IMR-90 (cell line): ENCODE measurements around the gene GFER. TPM values are rescaled to one million over a fixed set of nuclear protein-coding genes. Genes with fewer than 3 reads are reported as not detected.

Source experiments
- ATAC-seq: fragments of 200-7000 bp; cut with Tn5 transposase; 2 replicates; pipeline ENCODE4 v1.9.1; 2020; ENCODE audit warnings: low read depth, mild to moderate bottlenecking, moderate library complexity
- BruUV-seq: library from RNA; stranded (reverse); fragments of 400-500 nt; replicated peaks from 2 replicates; lab custom pipeline; 2021; lab: Mats Ljungman, UMichigan
- CTCF ChIA-PET: fragments of 300-600 bp; formaldehyde crosslinking; extraction: SDS; loops from one replicate; lab custom pipeline; 2021; ENCODE audit warnings: antibody characterized with exemption; lab: Yijun Ruan, JAX
- POLR2A ChIA-PET: fragments of 300-600 bp; sonication (Branson Sonifier 250); formaldehyde crosslinking; loops from one replicate; lab custom pipeline; 2022; ENCODE audit warnings: antibody characterized with exemption; ENCODE audit not compliant: unreplicated experiment; lab: Charles Lee
- DNase-seq: peaks from one replicate; pipeline ENCODE4 v3.0.0; 2013
- H2AFZ ChIP-seq: replicated peaks from 2 replicates; pipeline ENCODE3; 2013; ENCODE audit warnings: low read length, mild to moderate bottlenecking; ENCODE audit not compliant: poor library complexity
- H2AK5ac ChIP-seq: 2 replicates; pipeline ENCODE4 v1.6.1; 2013; ENCODE audit warnings: low read depth, low read length, inconsistent platforms
- H2AK9ac ChIP-seq: replicated peaks from 2 replicates; pipeline ENCODE3; 2013; ENCODE audit warnings: mild to moderate bottlenecking, low read depth, low read length, moderate library complexity; ENCODE audit not compliant: poor library complexity
- H2BK120ac ChIP-seq: 2 replicates; pipeline ENCODE4 v1.6.1; 2013; ENCODE audit warnings: low read depth, low read length, inconsistent platforms
- H2BK15ac ChIP-seq: 3 replicates; pipeline ENCODE4 v1.6.1; 2013; ENCODE audit warnings: low read depth, low read length, inconsistent platforms
- H2BK20ac ChIP-seq: 2 replicates; pipeline ENCODE4 v1.6.1; 2013; ENCODE audit warnings: low read depth, mild to moderate bottlenecking, inconsistent platforms, low read length, moderate library complexity
- H2BK5ac ChIP-seq: 2 replicates; pipeline ENCODE4 v1.6.1; 2013; ENCODE audit warnings: mild to moderate bottlenecking, low read depth, low read length, inconsistent platforms; ENCODE audit not compliant: poor library complexity, severe bottlenecking
- H3K14ac ChIP-seq: replicated peaks from 2 replicates; pipeline ENCODE4 v1.6.1; 2013; ENCODE audit warnings: low read depth, low read length, inconsistent platforms
- H3K18ac ChIP-seq: 2 replicates; pipeline ENCODE4 v1.6.1; 2013; ENCODE audit warnings: low read depth, low read length, control low read depth
- H3K23ac ChIP-seq: 2 replicates; pipeline ENCODE4 v1.6.1; 2013; ENCODE audit warnings: low read depth, low read length, inconsistent platforms
- H3K27ac ChIP-seq: 2 replicates; pipeline ENCODE4 v1.5.1; 2013; ENCODE audit warnings: mild to moderate bottlenecking, control low read depth, low read length; ENCODE audit not compliant: insufficient read depth
- H3K27me3 ChIP-seq: 2 replicates; pipeline ENCODE4 v1.6.1; 2013; ENCODE audit warnings: low read length; ENCODE audit not compliant: control insufficient read depth, insufficient read depth
- H3K36me3 ChIP-seq: 2 replicates; pipeline ENCODE4 v1.6.1; 2013; ENCODE audit warnings: low read length, mixed read lengths; ENCODE audit not compliant: control insufficient read depth, insufficient read depth
- H3K4ac ChIP-seq: 2 replicates; pipeline ENCODE4 v1.6.1; 2013; ENCODE audit warnings: low read depth, low read length, inconsistent platforms
- H3K4me1 ChIP-seq: 2 replicates; pipeline ENCODE4 v1.6.1; 2013; ENCODE audit warnings: low read length, mixed read lengths; ENCODE audit not compliant: control insufficient read depth, insufficient read depth
- H3K4me2 ChIP-seq: 2 replicates; pipeline ENCODE4 v1.6.1; 2013; ENCODE audit warnings: low read depth, mild to moderate bottlenecking, control low read depth, low read length, moderate library complexity
- H3K4me3 ChIP-seq: 2 replicates; pipeline ENCODE4 v1.5.1; 2013; ENCODE audit warnings: low read depth, mild to moderate bottlenecking, control low read depth, low read length, moderate library complexity; ENCODE audit not compliant: insufficient read depth
- H3K56ac ChIP-seq: 2 replicates; pipeline ENCODE4 v1.6.1; 2013; ENCODE audit warnings: low read length, inconsistent platforms; ENCODE audit not compliant: insufficient read depth; ENCODE audit errors: extremely low read depth
- H3K79me1 ChIP-seq, 2 experiments: 2 replicates each; pipeline ENCODE4 v1.6.1; 2013; ENCODE audit warnings: low read length in 2 of 2, inconsistent platforms in 1 of 2, low read depth in 1 of 2
- H3K9ac ChIP-seq: 2 replicates; pipeline ENCODE4 v1.6.1; 2013; ENCODE audit warnings: low read depth, low read length, control low read depth
- H3K9me1 ChIP-seq: 2 replicates; pipeline ENCODE4 v1.6.1; 2013; ENCODE audit warnings: low read length, inconsistent platforms; ENCODE audit not compliant: insufficient read depth
- H3K9me3 ChIP-seq: 2 replicates; pipeline ENCODE4 v1.6.1; 2013; ENCODE audit warnings: low read length; ENCODE audit not compliant: control insufficient read depth, insufficient read depth
- H4K20me1 ChIP-seq: 2 replicates; pipeline ENCODE4 v1.6.1; 2013; ENCODE audit warnings: low read length, inconsistent platforms; ENCODE audit not compliant: insufficient read depth
- H4K5ac ChIP-seq: 2 replicates; pipeline ENCODE4 v1.6.1; 2013; ENCODE audit warnings: mild to moderate bottlenecking, low read depth, low read length, control low read depth
- H4K8ac ChIP-seq, 2 experiments: 2 replicates each; pipeline ENCODE4 v1.6.1; 2013; ENCODE audit warnings: low read depth in 2 of 2, low read length in 2 of 2, control low read depth in 1 of 2, inconsistent platforms in 1 of 2
- H4K91ac ChIP-seq: 2 replicates; pipeline ENCODE4 v1.6.1; 2013; ENCODE audit warnings: low read depth, low read length, inconsistent platforms; ENCODE audit not compliant: insufficient read depth
- MAZ ChIP-seq: IDR thresholded peaks from 2 replicates; pipeline ENCODE4 v1.6.1; 2012; ENCODE audit warnings: low read depth, mild to moderate bottlenecking, low read length, improper control_type of control experiment, moderate library complexity, borderline replicate concordance
- MXI1 ChIP-seq: IDR thresholded peaks from 2 replicates; pipeline ENCODE4 v1.6.1; 2012; ENCODE audit warnings: low read depth, mild to moderate bottlenecking, low read length, moderate library complexity, borderline replicate concordance
- POLR2A ChIP-seq: IDR thresholded peaks from 2 replicates; pipeline ENCODE4 v1.6.1; 2012; ENCODE audit warnings: mild to moderate bottlenecking, low read depth, low read length
- RAD21 ChIP-seq: IDR thresholded peaks from 2 replicates; pipeline ENCODE4 v1.6.1; 2012; ENCODE audit warnings: low read length, improper control_type of control experiment
- RCOR1 ChIP-seq: IDR thresholded peaks from 2 replicates; pipeline ENCODE4 v1.6.1; 2012; ENCODE audit warnings: mild to moderate bottlenecking, low read length, improper control_type of control experiment; ENCODE audit not compliant: insufficient replicate concordance
- RFX5 ChIP-seq: IDR thresholded peaks from 2 replicates; pipeline ENCODE4 v1.8.0; 2012; ENCODE audit warnings: low read depth, mild to moderate bottlenecking, low read length, moderate library complexity
- WGBS, 2 experiments: methylation state at CpG; one replicate each; pipeline versions ENCODE4 v1.1.5 to v1.1.7; 2013; ENCODE audit warnings: missing lambda C conversion rate in 2 of 2; ENCODE audit not compliant: insufficient read length in 1 of 2; ENCODE audit errors: extremely low coverage in 2 of 2; 5-methylcytosine and 5-hydroxymethylcytosine counted together
- dilution Hi-C: fragments of 300-500 bp; cut with HindIII; formaldehyde crosslinking; loops from one replicate; pipeline ENCODE4 v1.14.3; 2018; ENCODE audit warnings: low sequenced_read_pairs; ENCODE audit not compliant: unreplicated experiment
- in situ Hi-C: fragments of 300-500 bp; cut with MboI; formaldehyde crosslinking; loops from 3 replicates; pipeline ENCODE4 v1.14.3; 2019; ENCODE audit warnings: low sequenced_read_pairs, inconsistent platforms, mixed read lengths
- intact Hi-C: fragments of 100-400 bp; cut with micrococcal nuclease; formaldehyde crosslinking; loops from 2 replicates; pipeline ENCODE4 v1.10.0; 2022
- polyA plus RNA-seq, 3 experiments: library from polyadenylated mRNA; depleted of rRNA; stranded (reverse); fragments of >200 nt; gene quantifications; 2 replicates each; pipeline ENCODE4 v1.2.3, GENCODE V29; 2012; ENCODE audit warnings: low replicate concordance in 1 of 3
- total RNA-seq: library from RNA; depleted of rRNA; stranded (reverse); fragments of >200 nt; gene quantifications from 2 replicates; pipeline ENCODE4 v1.2.3, GENCODE V29; 2012
- TF ChIP-seq, protein P1 (sequence below): fragments of 150-350 bp; IDR thresholded peaks from 2 replicates; pipeline ENCODE4 v1.6.1; 2017; ENCODE audit warnings: mild to moderate bottlenecking, antibody characterized with exemption, low read length, low read depth

The GFER gene
- total and polyA plus RNA-seq, 2 of the 4 experiments (the other 2 are of a cell fraction): 6.8 to 19.8 TPM

DNA sequence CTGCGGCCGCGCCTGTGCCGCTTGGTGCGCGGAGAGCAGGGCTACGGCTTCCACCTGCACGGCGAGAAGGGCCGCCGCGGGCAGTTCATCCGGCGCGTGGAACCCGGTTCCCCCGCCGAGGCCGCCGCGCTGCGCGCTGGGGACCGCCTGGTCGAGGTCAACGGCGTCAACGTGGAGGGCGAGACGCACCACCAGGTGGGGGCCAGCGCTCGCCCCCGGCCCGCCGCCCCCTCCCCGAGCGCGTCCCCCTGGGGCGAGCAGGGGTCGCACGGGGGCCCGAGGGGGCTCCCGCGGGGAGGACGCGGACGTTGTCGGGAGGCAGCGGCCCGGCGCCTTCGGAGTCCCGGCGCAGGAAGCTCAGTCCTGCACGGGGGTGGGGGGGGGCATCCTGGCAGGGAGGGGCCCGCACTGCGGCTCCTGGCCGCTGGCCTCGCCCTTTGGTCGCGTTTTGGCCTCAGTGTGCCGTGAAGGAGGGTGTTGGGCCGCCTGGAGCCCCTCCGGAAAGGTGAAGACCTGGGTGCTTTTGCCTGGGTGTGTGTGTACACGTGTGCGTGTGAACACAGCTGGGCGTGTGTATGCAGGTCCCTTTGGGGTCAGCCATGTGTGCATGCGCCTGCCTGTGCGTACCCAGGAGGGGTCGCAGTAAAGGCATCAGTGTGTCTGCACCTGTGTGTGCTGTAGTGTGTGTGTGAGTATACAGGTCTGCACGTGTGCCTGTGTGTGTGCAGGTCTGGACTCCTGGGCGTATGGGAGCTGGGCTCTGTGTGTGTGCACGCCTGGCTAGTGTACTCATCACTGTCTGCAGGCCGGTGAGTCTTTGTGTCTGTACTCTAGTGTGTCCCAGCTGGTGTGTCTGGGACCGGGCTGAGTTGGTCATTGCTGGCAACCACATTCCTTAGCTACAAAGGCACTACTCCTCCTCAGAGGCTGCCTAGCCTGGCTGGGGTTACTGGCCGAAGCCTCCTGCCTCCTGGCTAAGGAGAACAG lies 43.3 kb downstream of the GFER start:
- Histone ChIP-seq H3K4me2 (peak overlapping the region; percentile 96), H4K5ac (peak overlapping the region; percentile 2; the same call in 1 of the 2 replicates), H2BK20ac (no peak overlapping the region), H2BK120ac (peak overlapping the region; percentile 37; the same call in 1 of the 2 replicates), H3K36me3 (peaks cover 18% of the 10 kb centered on the region), H3K9me1 (peaks cover 9% of the 10 kb centered on the region), H3K27me3 (no peaks in the 10 kb centered on the region), H3K23ac (peak overlapping the region; percentile 94), H3K4me3 (peak overlapping the region; percentile 70), H2AK5ac (peak overlapping the region; percentile 99), H3K18ac (peak overlapping the region; percentile 5; the same call in 1 of the 2 replicates), H3K56ac (no peak overlapping the region; the same call in 1 of the 2 replicates), H4K20me1 (peaks cover 15% of the 10 kb centered on the region), H4K8ac (peak overlapping the region in 1 of 2 experiments; percentile 66; a peak in 1 of 4 replicates), H3K79me1 (peaks cover 6 to 48% of the 10 kb centered on the region in 2 experiments), H3K4me1 (peaks cover 22% of the 10 kb centered on the region), H3K9me3 (no peaks in the 10 kb centered on the region), H3K14ac (peak overlapping the region; percentile 97), H2AFZ (peak overlapping the region; percentile 78), H3K4ac (peak overlapping the region; percentile 93), H2AK9ac (peak overlapping the region; percentile 77), H2BK5ac (peak overlapping the region; percentile 62), H4K91ac (peak overlapping the region; percentile 63), H3K27ac (peak overlapping the region; percentile 38), H3K9ac (peak overlapping the region; percentile 80), H2BK15ac (peak overlapping the region; percentile 69; the same call in 1 of the 3 replicates)
- WGBS, 2 experiments: 5% methylated on average over 44 of the region's 76 CpGs; no CpG with 5 or more reads in 1 of the 2 experiments
- POLR2A ChIA-PET: interaction anchor here (0.6 kb wide), 1 partner anchor 130 kb away, joined by 6 read pairs; no protein-coding TSS in a partner anchor
- TF ChIP-seq, protein P1, sequence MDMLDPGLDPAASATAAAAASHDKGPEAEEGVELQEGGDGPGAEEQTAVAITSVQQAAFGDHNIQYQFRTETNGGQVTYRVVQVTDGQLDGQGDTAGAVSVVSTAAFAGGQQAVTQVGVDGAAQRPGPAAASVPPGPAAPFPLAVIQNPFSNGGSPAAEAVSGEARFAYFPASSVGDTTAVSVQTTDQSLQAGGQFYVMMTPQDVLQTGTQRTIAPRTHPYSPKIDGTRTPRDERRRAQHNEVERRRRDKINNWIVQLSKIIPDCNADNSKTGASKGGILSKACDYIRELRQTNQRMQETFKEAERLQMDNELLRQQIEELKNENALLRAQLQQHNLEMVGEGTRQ: no peak
- peak; percentile 53 for TF ChIP-seq RCOR1
- TF ChIP-seq POLR2A: no peak
- no peak for TF ChIP-seq RFX5
- TF ChIP-seq MXI1: peak; percentile 64
- no peak; the same call in 1 of the 2 replicates for TF ChIP-seq MAZ
- TF ChIP-seq RAD21: peak; percentile 12; the same call in 1 of the 2 replicates
- in situ Hi-C loops: no loop called here
- ATAC-seq (peak; percentile 7), DNase-seq (peak; percentile 59)
- CTCF ChIA-PET: interaction anchor here (1.3 kb wide), 1 partner anchor 23 kb away, joined by 5 read pairs; no protein-coding TSS in a partner anchor
- dilution Hi-C loops: no loop called here
- intact Hi-C loops: no loop called here
- no TSS peak for BruUV-seq
